ENCODE results near the gene TRIM59. TPM values are rescaled to one million over a fixed set of nuclear protein-coding genes. Genes with fewer than 3 reads are reported as not detected.
"Not testable (repeated sequence)": the region's sequence is repeated elsewhere in the genome, so short reads cannot be mapped to it uniquely, and the experiment has no call there.

The TRIM59 gene
- total RNA-seq, 2 experiments from 2014 or later = 48.0 to 51.6 TPM

DNA sequence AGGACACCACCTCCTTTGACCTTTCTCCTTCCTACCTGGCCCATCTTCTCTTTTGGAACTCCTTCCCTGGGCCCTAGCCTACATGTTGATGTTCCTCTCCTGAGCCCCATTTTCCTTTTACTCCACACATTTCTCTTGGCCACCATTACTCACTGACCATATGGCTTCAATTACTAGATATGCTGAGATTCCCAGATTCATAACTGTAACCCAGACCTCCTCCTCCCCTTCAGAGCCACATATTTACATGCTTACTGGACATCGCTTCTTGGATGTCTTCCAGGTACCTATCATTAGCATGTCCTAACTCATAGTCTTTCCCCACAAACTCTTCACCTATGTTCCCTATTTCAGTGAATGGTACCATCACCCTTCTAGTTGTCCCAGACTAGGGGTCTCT is 24.4 kb upstream of the TRIM59 start:
- peaks cover 7% of the 10 kb centered on the region for H3K4me1 Mint-ChIP-seq
- CTCF ChIA-PET = no interaction called here

DNA sequence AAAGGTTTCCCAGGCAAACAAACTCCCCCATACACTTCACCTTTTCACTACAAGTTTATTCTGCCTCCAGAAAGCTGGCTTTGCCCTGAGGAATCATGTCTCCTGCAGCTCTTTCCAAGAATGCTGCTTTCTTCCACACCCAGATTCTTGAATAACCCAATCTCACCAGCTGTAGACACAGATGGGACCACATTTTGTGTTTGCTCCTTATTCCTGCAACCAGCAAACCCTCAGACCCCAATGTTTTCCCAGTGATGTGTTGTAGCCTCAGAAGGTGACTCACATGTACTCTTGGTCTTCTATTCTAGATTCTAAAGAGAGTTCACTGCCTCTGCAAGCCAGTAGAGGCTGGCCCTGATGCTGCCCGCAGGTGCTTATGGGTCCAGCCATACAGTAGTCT is 23.6 kb upstream of the TRIM59 start:
- CTCF ChIA-PET = no interaction called here
- Mint-ChIP-seq H3K4me1 (peaks cover 7% of the 10 kb centered on the region), H3K27me3 (peaks cover 21% of the 10 kb centered on the region), H3K27ac (no peak overlapping the region), H3K9me3 (ENCODE audit: low read depth) (peaks cover 7% of the 10 kb centered on the region), H3K36me3 (peaks cover 4% of the 10 kb centered on the region), H3K4me3 (no peak overlapping the region)
- DNase-seq (no peak), ATAC-seq (no peak)

More for the DNA sequence above, 24.4 kb upstream of the TRIM59 start:
- Mint-ChIP-seq H3K4me3 (no peak overlapping the region), H3K27me3 (peaks cover 18% of the 10 kb centered on the region), H3K9me3 (ENCODE audit: low read depth) (peaks cover 7% of the 10 kb centered on the region), H3K36me3 (peaks cover 4% of the 10 kb centered on the region), H3K27ac (no peak overlapping the region)
- no peak for ATAC-seq
- DNase-seq = no peak

- ATAC-seq = no peak
- CTCF ChIA-PET = no interaction called here
- DNase-seq = no peak
- Mint-ChIP-seq H3K9me3 (ENCODE audit: low read depth) (peaks cover 7% of the 10 kb centered on the region), H3K4me1 (peaks cover 4% of the 10 kb centered on the region), H3K4me3 (no peak overlapping the region), H3K27ac (no peak overlapping the region), H3K27me3 (peaks cover 21% of the 10 kb centered on the region), H3K36me3 (peaks cover 4% of the 10 kb centered on the region)
Measured at GRCh38 chr3:160472344-160472743, 22.8 kb upstream of the TRIM59 start.

DNA sequence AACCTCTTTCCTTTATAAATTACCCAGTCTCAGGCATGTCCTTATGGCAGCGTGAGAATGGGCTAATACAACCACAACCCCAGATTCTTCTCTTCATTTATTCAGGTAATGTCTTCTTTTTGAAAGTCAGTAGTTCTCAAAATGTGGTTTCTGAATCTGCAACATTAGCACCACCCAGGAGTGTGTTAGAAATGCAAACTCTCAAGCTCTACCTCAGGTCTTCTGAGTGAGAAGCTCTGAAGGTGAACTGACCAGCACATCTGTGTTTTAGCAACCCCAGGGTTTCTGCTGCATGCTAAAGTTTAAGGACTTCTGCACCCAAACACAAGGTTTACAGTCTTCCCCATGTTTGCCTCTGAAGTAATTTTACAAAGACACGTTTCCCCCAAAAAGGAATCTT is 22.3 kb upstream of the TRIM59 start:
- ATAC-seq (no peak), DNase-seq (no peak)
- Mint-ChIP-seq H3K36me3 (peaks cover 4% of the 10 kb centered on the region), H3K4me3 (no peak overlapping the region), H3K9me3 (ENCODE audit: low read depth) (peaks cover 7% of the 10 kb centered on the region), H3K27ac (no peak overlapping the region), H3K27me3 (peaks cover 22% of the 10 kb centered on the region), H3K4me1 (peaks cover 3% of the 10 kb centered on the region)
- CTCF ChIA-PET = no interaction called here

- Mint-ChIP-seq H3K27ac (no peak overlapping the region), H3K36me3 (peaks cover 4% of the 10 kb centered on the region), H3K9me3 (ENCODE audit: low read depth) (peaks cover 7% of the 10 kb centered on the region), H3K4me3 (no peak overlapping the region), H3K4me1 (peaks cover 3% of the 10 kb centered on the region), H3K27me3 (peaks cover 25% of the 10 kb centered on the region)
- CTCF ChIA-PET = no interaction called here
- DNase-seq (no peak), ATAC-seq (no peak)
Measured at GRCh38 chr3:160470181-160470580, 20.6 kb upstream of the TRIM59 start.

DNA sequence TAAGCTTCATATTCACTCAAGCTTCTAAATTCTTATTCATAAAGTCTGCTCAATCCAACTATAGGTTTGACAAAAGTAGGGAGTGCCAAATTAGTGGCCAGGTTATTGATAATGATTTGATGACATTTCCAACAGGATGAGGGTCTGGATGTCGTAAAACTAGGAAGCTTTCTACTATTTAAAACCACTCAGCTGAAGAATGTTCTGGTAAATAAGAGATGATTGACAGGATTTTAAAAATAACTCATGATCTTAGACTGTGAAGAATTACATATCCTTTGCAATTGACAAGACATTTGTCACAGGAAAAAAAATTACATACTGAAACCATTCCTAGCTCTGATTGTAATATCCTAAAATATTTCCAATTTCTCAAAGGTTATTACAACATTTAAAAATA is 15.4 kb upstream of the TRIM59 start:
- Mint-ChIP-seq H3K9me3 (ENCODE audit: low read depth) (no peaks in the 10 kb centered on the region), H3K4me1 (no peaks in the 10 kb centered on the region), H3K27me3 (peaks cover 48% of the 10 kb centered on the region), H3K36me3 (peaks cover 4% of the 10 kb centered on the region), H3K4me3 (no peak overlapping the region), H3K27ac (no peak overlapping the region)
- DNase-seq (no peak), ATAC-seq (no peak)
- CTCF ChIA-PET = interaction anchor here (1.7 kb wide), 1 partner anchor 13 kb away, joined by 3 read pairs; no protein-coding TSS in a partner anchor

DNA sequence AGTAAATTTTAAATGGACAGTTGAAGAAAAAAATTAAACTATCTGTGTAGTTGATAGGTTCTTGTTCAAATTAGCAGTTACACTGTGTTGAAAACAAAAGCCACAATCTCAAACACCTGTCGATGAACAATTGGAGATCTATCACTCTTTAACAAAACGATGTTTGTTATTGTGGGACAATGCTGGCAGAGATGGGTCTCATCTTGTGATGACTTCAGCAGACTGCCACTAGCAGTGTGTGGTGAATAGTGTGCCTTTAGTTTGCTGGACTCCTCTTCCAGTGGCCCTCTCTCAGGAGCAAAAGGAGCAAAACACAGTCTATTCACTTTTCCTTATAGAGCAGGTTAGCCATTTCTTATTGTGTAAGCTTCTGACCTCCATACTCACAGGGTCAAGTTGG is 14.7 kb upstream of the TRIM59 start:
- Mint-ChIP-seq H3K27me3 (peaks cover 44% of the 10 kb centered on the region), H3K4me1 (no peaks in the 10 kb centered on the region), H3K9me3 (ENCODE audit: low read depth) (no peaks in the 10 kb centered on the region), H3K36me3 (no peaks in the 10 kb centered on the region), H3K4me3 (no peak overlapping the region), H3K27ac (no peak overlapping the region)
- DNase-seq (no peak), ATAC-seq (no peak)
- CTCF ChIA-PET = interaction anchor here (1.7 kb wide), 1 partner anchor 13 kb away, joined by 3 read pairs; no protein-coding TSS in a partner anchor

DNA sequence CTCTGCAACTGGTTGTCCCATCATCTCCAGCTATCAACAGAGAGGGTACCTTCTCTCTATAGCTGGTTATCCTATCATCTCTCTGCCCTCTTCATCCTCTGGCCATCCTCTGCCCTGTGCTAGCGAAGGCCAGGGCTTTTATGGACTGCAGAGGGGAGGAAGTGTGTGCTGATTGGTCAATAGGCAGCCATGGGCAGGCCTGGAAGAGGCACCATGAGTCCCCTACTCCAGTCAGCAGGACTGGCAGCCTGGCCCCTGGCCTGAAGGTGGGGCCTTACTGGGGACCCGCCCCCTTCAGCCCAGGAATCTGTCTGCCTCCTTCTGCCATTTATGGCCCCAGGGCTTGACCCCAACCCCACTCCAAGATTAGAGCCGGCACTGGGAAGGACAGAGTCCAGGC is 10.4 kb upstream of the TRIM59 start:
- Mint-ChIP-seq H3K4me1 (no peaks in the 10 kb centered on the region), H3K4me3 (no peak overlapping the region), H3K27ac (no peak overlapping the region), H3K36me3 (no peaks in the 10 kb centered on the region), H3K27me3 (peaks cover 36% of the 10 kb centered on the region), H3K9me3 (ENCODE audit: low read depth) (no peaks in the 10 kb centered on the region)
- CTCF ChIA-PET = interaction anchor here (0.8 kb wide), 1 partner anchor 10 kb away, joined by 3 read pairs; no protein-coding TSS in a partner anchor
- DNase-seq (no peak), ATAC-seq (no peak)

GRCh38 chr3:160459450-160459970 is 9.9 kb upstream of the TRIM59 start:
- Mint-ChIP-seq H3K36me3 (no peaks in the 10 kb centered on the region), H3K9me3 (ENCODE audit: low read depth) (no peaks in the 10 kb centered on the region), H3K27ac (no peak overlapping the region), H3K27me3 (peaks cover 30% of the 10 kb centered on the region), H3K4me1 (no peaks in the 10 kb centered on the region), H3K4me3 (no peak overlapping the region)
- CTCF ChIA-PET = interaction anchor here (0.8 kb wide), 1 partner anchor 9 kb away, joined by 3 read pairs; no protein-coding TSS in a partner anchor
- ATAC-seq = no peak
- DNase-seq = no peak

GRCh38 chr3:160458151-160458550 is 8.6 kb upstream of the TRIM59 start:
- H3K27ac Mint-ChIP-seq = no peak overlapping the region
- H3K4me1 Mint-ChIP-seq = no peaks in the 10 kb centered on the region
- no peaks in the 10 kb centered on the region for H3K9me3 Mint-ChIP-seq (ENCODE audit: low read depth)
- H3K36me3 Mint-ChIP-seq = no peaks in the 10 kb centered on the region
- DNase-seq (no peak), ATAC-seq (no peak)
- CTCF ChIA-PET = no interaction called here
- H3K27me3 Mint-ChIP-seq = peaks cover 23% of the 10 kb centered on the region
- no peak overlapping the region for H3K4me3 Mint-ChIP-seq

DNA sequence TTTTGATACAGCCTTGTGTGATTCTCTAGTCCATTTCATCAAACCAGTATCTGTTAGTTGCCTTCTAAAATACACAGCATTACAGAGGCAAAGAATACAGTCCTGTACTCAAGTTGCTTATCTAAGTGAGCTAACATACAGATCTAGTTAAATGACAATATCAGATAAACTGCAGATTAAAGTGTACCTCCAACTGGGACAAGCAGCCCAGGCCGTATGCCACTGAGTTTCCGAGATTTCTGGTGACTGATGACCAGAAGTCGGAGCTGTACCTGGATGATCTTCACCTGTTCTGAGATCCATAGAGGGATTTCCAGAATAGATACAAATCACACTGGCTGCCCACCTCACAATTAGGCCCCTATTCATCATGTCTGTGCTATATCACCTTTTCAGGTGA is 6.3 kb upstream of the TRIM59 start:
- Mint-ChIP-seq H3K9me3 (ENCODE audit: low read depth) (no peaks in the 10 kb centered on the region), H3K4me3 (no peak overlapping the region), H3K27me3 (peaks cover 8% of the 10 kb centered on the region), H3K4me1 (no peaks in the 10 kb centered on the region), H3K27ac (no peak overlapping the region), H3K36me3 (no peaks in the 10 kb centered on the region)
- no peak for DNase-seq
- no peak for ATAC-seq
- CTCF ChIA-PET = interaction anchor here (1.0 kb wide), 1 partner anchor 31 kb away, joined by 3 read pairs; no protein-coding TSS in a partner anchor

DNA sequence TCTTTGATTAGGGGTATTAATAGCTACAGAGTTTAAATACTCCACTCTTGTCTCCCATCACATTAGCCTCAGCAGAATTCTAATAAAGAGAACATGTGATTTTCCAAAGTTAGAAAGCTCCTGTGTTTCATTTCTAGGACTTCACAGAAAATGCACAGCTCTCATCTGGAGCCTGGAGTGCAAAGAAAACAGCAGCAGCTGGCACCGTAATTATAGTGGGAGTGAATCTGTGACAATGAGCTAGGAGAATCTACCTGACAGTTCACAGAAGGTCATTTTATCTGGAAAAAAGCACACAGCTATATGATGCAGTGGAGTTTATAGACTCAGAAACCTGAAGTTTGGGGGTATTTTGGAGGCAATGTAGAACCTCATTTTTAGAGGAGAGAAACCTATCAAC is 5.4 kb upstream of the TRIM59 start:
- no peak for ATAC-seq
- no peak overlapping the region for H3K4me3 Mint-ChIP-seq
- peaks cover 4% of the 10 kb centered on the region for H3K36me3 Mint-ChIP-seq
- H3K4me1 Mint-ChIP-seq = peaks cover 7% of the 10 kb centered on the region
- H3K9me3 Mint-ChIP-seq (ENCODE audit: low read depth) = no peaks in the 10 kb centered on the region
- CTCF ChIA-PET = interaction anchor here (1.0 kb wide), 1 partner anchor 32 kb away, joined by 3 read pairs; no protein-coding TSS in a partner anchor
- H3K27ac Mint-ChIP-seq = no peak overlapping the region
- peaks cover 8% of the 10 kb centered on the region for H3K27me3 Mint-ChIP-seq
- no peak for DNase-seq

DNA sequence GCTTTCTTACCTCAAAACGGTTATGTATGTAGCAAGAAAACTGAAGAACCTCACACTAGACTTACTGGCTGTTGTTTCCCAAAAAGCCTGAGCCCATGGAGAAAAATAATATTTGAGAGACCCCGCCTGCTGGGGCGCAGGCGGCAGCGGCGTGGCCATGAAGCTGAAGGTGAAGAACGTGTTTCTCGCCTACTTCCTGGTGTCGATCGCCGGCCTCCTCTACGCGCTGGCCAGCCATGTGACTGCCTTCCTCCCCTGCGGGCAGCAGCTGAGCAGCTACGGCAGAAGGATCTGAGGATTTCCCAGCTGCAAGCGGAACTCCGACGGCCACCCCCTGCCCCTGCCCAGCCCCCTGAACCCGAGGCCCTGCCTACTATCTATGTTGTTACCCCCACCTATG is 2.7 kb upstream of the TRIM59 start:
- CTCF ChIA-PET = interaction anchor here (1.4 kb wide), 1 partner anchor 32 kb away, joined by 4 read pairs; no protein-coding TSS in a partner anchor

GRCh38 chr3:160451602-160452001 is 2.0 kb upstream of the TRIM59 start:
- DNase-seq = no peak
- peaks cover 26% of the 10 kb centered on the region for H3K36me3 Mint-ChIP-seq
- H3K4me1 Mint-ChIP-seq = peaks cover 20% of the 10 kb centered on the region
- no peaks in the 10 kb centered on the region for H3K27me3 Mint-ChIP-seq
- no peak for ATAC-seq
- CTCF ChIA-PET = interaction anchor here (0.6 to 1.4 kb wide), 2 partner anchors 13 to 33 kb away, joined by 3 to 4 read pairs; no protein-coding TSS in a partner anchor
- no peak overlapping the region for H3K4me3 Mint-ChIP-seq
- H3K27ac Mint-ChIP-seq = no peak overlapping the region
- H3K9me3 Mint-ChIP-seq (ENCODE audit: low read depth) = no peaks in the 10 kb centered on the region

More for the DNA sequence above, 2.7 kb upstream of the TRIM59 start:
- ATAC-seq; H3K27ac Mint-ChIP-seq; H3K27me3 Mint-ChIP-seq; H3K9me3 Mint-ChIP-seq (ENCODE audit: low read depth); H3K4me3 Mint-ChIP-seq; DNase-seq: not testable (repeated sequence)
- Mint-ChIP-seq H3K36me3 (peaks cover 22% of the 10 kb centered on the region), H3K4me1 (peaks cover 15% of the 10 kb centered on the region)

Data from activated CD8-positive, alpha-beta memory T cell treated with anti-CD3 and anti-CD28 coated beads, Interleukin-2, amount 10 ng/mL, durations not matched to agents 7 days and 5 days (primary cell).